ENCODE measurements around the gene MAPKAPK5.

DNA sequence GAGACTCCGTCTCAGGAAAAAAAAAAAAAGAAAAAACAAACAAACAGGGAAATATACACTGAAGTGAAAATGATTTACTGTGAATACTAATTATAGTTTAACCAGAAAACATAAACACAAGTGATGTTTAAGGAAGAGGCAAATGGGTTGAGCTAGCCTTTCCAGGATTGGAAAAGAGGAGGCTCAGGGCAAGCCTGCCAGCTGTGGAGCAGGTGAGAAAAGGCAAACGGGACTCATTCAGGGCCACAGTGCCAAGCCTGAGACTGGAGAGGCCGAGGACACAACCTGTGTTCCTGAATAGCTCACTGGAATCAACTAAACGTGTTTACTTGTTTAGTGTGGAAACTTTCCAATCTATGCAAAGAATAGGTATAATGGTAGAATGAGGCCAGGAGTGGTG lies 35.7 kb upstream of the MAPKAPK5 start:
- TF ChIP-seq, protein P1, sequence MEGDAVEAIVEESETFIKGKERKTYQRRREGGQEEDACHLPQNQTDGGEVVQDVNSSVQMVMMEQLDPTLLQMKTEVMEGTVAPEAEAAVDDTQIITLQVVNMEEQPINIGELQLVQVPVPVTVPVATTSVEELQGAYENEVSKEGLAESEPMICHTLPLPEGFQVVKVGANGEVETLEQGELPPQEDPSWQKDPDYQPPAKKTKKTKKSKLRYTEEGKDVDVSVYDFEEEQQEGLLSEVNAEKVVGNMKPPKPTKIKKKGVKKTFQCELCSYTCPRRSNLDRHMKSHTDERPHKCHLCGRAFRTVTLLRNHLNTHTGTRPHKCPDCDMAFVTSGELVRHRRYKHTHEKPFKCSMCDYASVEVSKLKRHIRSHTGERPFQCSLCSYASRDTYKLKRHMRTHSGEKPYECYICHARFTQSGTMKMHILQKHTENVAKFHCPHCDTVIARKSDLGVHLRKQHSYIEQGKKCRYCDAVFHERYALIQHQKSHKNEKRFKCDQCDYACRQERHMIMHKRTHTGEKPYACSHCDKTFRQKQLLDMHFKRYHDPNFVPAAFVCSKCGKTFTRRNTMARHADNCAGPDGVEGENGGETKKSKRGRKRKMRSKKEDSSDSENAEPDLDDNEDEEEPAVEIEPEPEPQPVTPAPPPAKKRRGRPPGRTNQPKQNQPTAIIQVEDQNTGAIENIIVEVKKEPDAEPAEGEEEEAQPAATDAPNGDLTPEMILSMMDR (IDR thresholded peaks at IDR 0.05 in 8 of 11, conservative IDR thresholded peaks at IDR 0.05 in 3 of 11): no peak
- TF ChIP-seq POLR2AphosphoS5 (IDR thresholded peaks at IDR 0.05): no peak

All from spleen (tissue), 7 donors.